GM12891 (cell line): Measurements from ENCODE around the gene FAM118B.

Experiments used
- POLR2A ChIP-seq: IDR thresholded peaks from 2 replicates; pipeline ENCODE4 v1.6.1; 2011; ENCODE audit warnings: low read depth, low read length, control low read depth
- POLR2AphosphoS5 ChIP-seq: IDR thresholded peaks from 2 replicates; pipeline ENCODE4 v1.6.1; 2011; ENCODE audit warnings: low read depth, low read length, control low read depth

- TF ChIP-seq POLR2A (no peak), POLR2AphosphoS5 (no peak)
These were observed 18.5 kb upstream of the FAM118B start for GRCh38 chr11:126193038-126193478.
